Ectodermal cell (in vitro differentiated cells): ENCODE results near the gene CREBZF.
"Not testable (repeated sequence)": the region's sequence is repeated elsewhere in the genome, so short reads cannot be mapped to it uniquely, and the experiment has no call there.

ENCODE experiments used
- H3K27ac ChIP-seq: 2 replicates; pipeline ENCODE4 v1.7.0; 2013; ENCODE audit warnings: mild to moderate bottlenecking, low read depth, low read length; ENCODE audit not compliant: insufficient read depth, poor library complexity, severe bottlenecking
- H3K27me3 ChIP-seq: 2 replicates; pipeline ENCODE4 v1.7.0; 2013; ENCODE audit warnings: mild to moderate bottlenecking, low read length; ENCODE audit not compliant: insufficient read depth, control insufficient read depth, poor library complexity, severe bottlenecking
- H3K36me3 ChIP-seq: one replicate; pipeline ENCODE4 v1.7.0; 2013; ENCODE audit warnings: low read length; ENCODE audit not compliant: control insufficient read depth, insufficient read depth
- H3K4me1 ChIP-seq: one replicate; pipeline ENCODE4 v1.7.0; 2013; ENCODE audit warnings: low read length; ENCODE audit not compliant: control insufficient read depth, insufficient read depth
- H3K4me3 ChIP-seq: 2 replicates; pipeline ENCODE4 v1.7.0; 2013; ENCODE audit warnings: low read depth, low read length, control low read depth; ENCODE audit not compliant: insufficient read depth
- H3K9me3 ChIP-seq: 2 replicates; pipeline ENCODE4 v1.7.0; 2013; ENCODE audit warnings: mild to moderate bottlenecking, low read length, moderate library complexity; ENCODE audit not compliant: control insufficient read depth
- WGBS, 2 experiments: methylation state at CpG; one replicate each; pipeline ENCODE4 v1.1.7; 2013; ENCODE audit warnings: missing lambda C conversion rate in 2 of 2; 5-methylcytosine and 5-hydroxymethylcytosine counted together

The CREBZF gene

GRCh38 chr11:85670949-85671663 is 6.2 kb upstream of the CREBZF start:
- H3K27ac ChIP-seq, H3K4me1 ChIP-seq, H3K4me3 ChIP-seq, H3K9me3 ChIP-seq, H3K27me3 ChIP-seq, H3K36me3 ChIP-seq: not testable (repeated sequence)

GRCh38 chr11:85668157-85668556 is 3.2 kb upstream of the CREBZF start:
- WGBS, 2 experiments, result no CpG with 5 or more reads among the region's 1 CpG
- H3K27ac ChIP-seq, result no peak overlapping the region

GRCh38 chr11:85666687-85667086 is 1.8 kb upstream of the CREBZF start:
- Histone ChIP-seq H3K27ac (no peak overlapping the region), H3K36me3 (no peaks in the 10 kb centered on the region), H3K27me3 (no peaks in the 10 kb centered on the region), H3K4me1 (no peaks in the 10 kb centered on the region), H3K9me3 (no peaks in the 10 kb centered on the region), H3K4me3 (no peak overlapping the region)
- WGBS, 2 experiments, result 93 to 99% methylated on average over 3 of the region's 3 CpGs

More at GRCh38 chr11:85668157-85668556, 3.2 kb upstream of the CREBZF start:
- Histone ChIP-seq H3K27me3 (no peaks in the 10 kb centered on the region), H3K4me1 (no peaks in the 10 kb centered on the region), H3K4me3 (no peak overlapping the region), H3K36me3 (no peaks in the 10 kb centered on the region), H3K9me3 (no peaks in the 10 kb centered on the region)

GRCh38 chr11:85665733-85666132 is 804 bp upstream of the CREBZF start:
- H3K27me3 ChIP-seq, result no peaks in the 10 kb centered on the region
- H3K9me3 ChIP-seq, result no peaks in the 10 kb centered on the region
- no peaks in the 10 kb centered on the region for H3K36me3 ChIP-seq
- no peaks in the 10 kb centered on the region for H3K4me1 ChIP-seq
- WGBS, 2 experiments, result 87 to 89% methylated on average over 5 of the region's 5 CpGs
- H3K4me3 ChIP-seq, result no peak overlapping the region
- H3K27ac ChIP-seq, result peak overlapping the region; percentile 98

- no peaks in the 10 kb centered on the region for H3K27me3 ChIP-seq
- peak overlapping the region; percentile 98 for H3K27ac ChIP-seq
- WGBS, 2 experiments, result 0% methylated on average over 73 of the region's 73 CpGs
- H3K4me1 ChIP-seq, result no peaks in the 10 kb centered on the region
- H3K9me3 ChIP-seq, result no peaks in the 10 kb centered on the region
- no peaks in the 10 kb centered on the region for H3K36me3 ChIP-seq
- H3K4me3 ChIP-seq, result peak overlapping the region; percentile 99
Measured at GRCh38 chr11:85663753-85664614, 945 bp downstream of the CREBZF start.

- no peaks in the 10 kb centered on the region for H3K9me3 ChIP-seq
- no peaks in the 10 kb centered on the region for H3K27me3 ChIP-seq
- peak overlapping the region; percentile 99 for H3K4me3 ChIP-seq
- WGBS, 2 experiments, result 5% methylated on average over 9 of the region's 10 CpGs
- H3K36me3 ChIP-seq, result no peaks in the 10 kb centered on the region
- H3K27ac ChIP-seq, result no peak overlapping the region
- H3K4me1 ChIP-seq, result no peaks in the 10 kb centered on the region
Measured at GRCh38 chr11:85663080-85663752, 1.7 kb downstream of the CREBZF start.

GRCh38 chr11:85661972-85662664 is 2.8 kb downstream of the CREBZF start:
- H3K4me1 ChIP-seq, result no peaks in the 10 kb centered on the region
- 26 to 31% methylated on average over 3 to 4 of the region's 4 CpGs for WGBS, 2 experiments

GRCh38 chr11:85658180-85658579 is 6.7 kb downstream of the CREBZF start:
- H3K9me3 ChIP-seq, result no peaks in the 10 kb centered on the region
- H3K27ac ChIP-seq, result no peak overlapping the region
- no peaks in the 10 kb centered on the region for H3K36me3 ChIP-seq
- H3K4me3 ChIP-seq, result no peak overlapping the region
- H3K4me1 ChIP-seq, result no peaks in the 10 kb centered on the region
- H3K27me3 ChIP-seq, result no peaks in the 10 kb centered on the region
- 100% methylated on average over 1 of the region's 1 CpG; no CpG with 5 or more reads in 1 of the 2 experiments for WGBS, 2 experiments

More at GRCh38 chr11:85661972-85662664, 2.8 kb downstream of the CREBZF start:
- Histone ChIP-seq H3K27ac (no peak overlapping the region), H3K27me3 (no peaks in the 10 kb centered on the region), H3K36me3 (no peaks in the 10 kb centered on the region), H3K9me3 (no peaks in the 10 kb centered on the region), H3K4me3 (peak overlapping the region; percentile 99)

GRCh38 chr11:85656777-85657176 is 8.2 kb downstream of the CREBZF start:
- Histone ChIP-seq H3K27me3 (no peaks in the 10 kb centered on the region), H3K4me3 (no peak overlapping the region), H3K27ac (no peak overlapping the region), H3K4me1 (no peaks in the 10 kb centered on the region), H3K9me3 (no peaks in the 10 kb centered on the region), H3K36me3 (no peaks in the 10 kb centered on the region)
- 100% methylated on average over 1 of the region's 1 CpG for WGBS, 2 experiments
